Heart left ventricle (tissue), 16 donors: ENCODE data around the gene CHAC2. TPM values are rescaled to one million over a fixed set of nuclear protein-coding genes. Genes with fewer than 3 reads are reported as not detected.

ENCODE experiments used
- ATAC-seq, 4 donors: fragments of 200-7000 bp; cut with Tn5 transposase; one replicate each; pipeline ENCODE4 v1.9.1; 2020 to 2022; ENCODE audit warnings: moderate library complexity in 4 of 4, mild to moderate bottlenecking in 3 of 4, moderate number of reproducible peaks in 1 of 4
- DNase-seq, 5 donors: peaks; one replicate each; pipeline ENCODE4 v3.0.0-alpha.2; 2020
- H3K27ac ChIP-seq, 12 donors: fragments of 200-600 bp; sonication (generic) in 4 of 12; one replicate each; pipeline versions ENCODE4 v1.5.0 to v1.8.0; 2016 to 2022; ENCODE audit warnings: mild to moderate bottlenecking in 2 of 12
- H3K27me3 ChIP-seq, 9 donors: fragments of 200-600 bp; sonication (generic) in 2 of 9; one replicate each; pipeline versions ENCODE4 v1.5.1 to v1.8.0; 2016 to 2022; ENCODE audit warnings: mild to moderate bottlenecking in 3 of 9
- H3K36me3 ChIP-seq, 9 donors: fragments of 200-600 bp; sonication (generic) in 2 of 9; one replicate each; pipeline versions ENCODE4 v1.5.0 to v1.8.0; 2018 to 2022; ENCODE audit warnings: mild to moderate bottlenecking in 2 of 9
- H3K4me1 ChIP-seq, 12 donors: fragments of 200-600 bp; sonication (generic) in 4 of 12; one replicate each; pipeline versions ENCODE4 v1.5.0 to v1.8.0; 2016 to 2022; ENCODE audit warnings: mild to moderate bottlenecking in 3 of 12
- H3K4me3 ChIP-seq, 12 donors: fragments of 200-600 bp; sonication (generic) in 4 of 12; one replicate each; pipeline versions ENCODE4 v1.5.0 to v1.8.0; 2017 to 2022; ENCODE audit warnings: mild to moderate bottlenecking in 9 of 12, moderate library complexity in 4 of 12
- H3K9me3 ChIP-seq, 12 donors: fragments of 200-600 bp; sonication (generic) in 4 of 12; one replicate each; pipeline versions ENCODE4 v1.5.0 to v1.8.0; 2016 to 2022; ENCODE audit warnings: mild to moderate bottlenecking in 1 of 12
- POLR2A ChIP-seq, 2 donors: fragments of 450-650 bp; IDR thresholded peaks; one replicate each; pipeline ENCODE4 v1.6.1; 2017; ENCODE audit warnings: antibody characterized with exemption in 2 of 2, mild to moderate bottlenecking in 2 of 2, moderate library complexity in 2 of 2
- WGBS, 4 donors: extraction: QIAGEN DNeasy Blood & Tissue Kit in 2 of 4; methylation state at CpG; one replicate each; pipeline versions ENCODE4 v1.1.5 to v1.1.7; 2013 to 2018; 5-methylcytosine and 5-hydroxymethylcytosine counted together
- intact Hi-C, 10 donors: fragments of 100-400 bp; cut with DNase I; formaldehyde crosslinking; loops; one replicate each; pipeline versions ENCODE4 v1.11.1 to v1.14.2; 2022
- polyA plus RNA-seq, 2 donors: library from polyadenylated mRNA; stranded (reverse); fragments of 200-250 nt; gene quantifications; one replicate each; pipeline ENCODE4 v1.2.3, GENCODE V29; 2013
- total RNA-seq, 9 donors: library from RNA; depleted of rRNA in 2 of 9; stranded (reverse); fragments of >200 nt in 2 of 9; fragmentation: NEBNext Ultra II Directional in 3 of 9; extraction: Animal tissue kit (Norgen Biotek cat#: 25700) in 3 of 9; gene quantifications; one replicate each; pipeline versions ENCODE4 v1.1.0 to v1.2.4, GENCODE V29; 2016 to 2023
- TF ChIP-seq, protein P1 (sequence below), 12 donors: fragments of 200-600 bp; sonication (generic) in 4 of 12; IDR thresholded peaks; one replicate each; pipeline versions ENCODE4 v1.5.0 to v1.8.0; 2018 to 2022; ENCODE audit warnings: antibody characterized with exemption in 12 of 12, mild to moderate bottlenecking in 5 of 12
- donor health status: ischemic (EF 13 %, LVEDD 7.1; RV severe dilation, severe dysfunction).
- donor health status: healthy with polysubstance abuse.
- donor health status: DM: no; HTN: yes; CAD: no.
- donor health status: DM: no; HTN: no; CAD: no.
- donor health status: ischemic (EF 25% LVEDD 6.9; RV normal size, moderate dysfunction).
- donor health status: ischemic (EF 25% LVEDD 5.7; RV mildly dilated, moderate dysfunction).
- donor health status: healthy.
- donor health status: DM: yes; HTN: yes; CAD: no.
- donor health status: ischemic (EF 35%, LVEDD 5.7; RV mildly dilated, moderate dysfunction).
- donor health status: nonischemic (EF 11% LVEDD 7.7; RV severe dilation, severe dysfunction).
- donor health status: DM: yes; HTN: yes; CAD: no.
- donor health status: PGD.
- donor health status: ischemic (EF 29% LVEDD 5.4; RV normal size, mild dysfunction).
- donor health status: nonischemic (EF 23%, LVEDD 6.1; RV moderate dilation, normal function).

CHAC2 gene
- total and polyA plus RNA-seq, 11 donors: 1.4 to 10.1 (median 3.2) TPM

DNA sequence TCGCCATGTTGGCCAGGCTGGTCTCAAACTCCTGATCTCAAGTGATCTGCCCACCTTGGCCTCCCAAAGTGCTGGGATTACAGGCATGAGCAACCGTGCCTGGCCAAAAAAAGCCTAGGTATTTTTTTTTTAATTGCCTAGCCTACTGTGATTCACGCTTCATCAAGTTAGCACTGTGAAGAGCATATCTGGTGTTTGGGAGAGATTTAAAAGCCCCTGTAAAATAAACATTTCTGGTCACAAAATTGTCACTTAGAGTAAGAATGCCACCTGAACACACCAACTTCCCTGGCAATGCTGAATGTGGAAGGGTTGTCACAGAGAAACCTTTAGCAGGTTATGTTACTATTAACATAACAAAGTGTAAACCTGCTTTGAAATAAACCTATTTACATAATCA is 39.7 kb upstream of the CHAC2 start:
- Histone ChIP-seq H3K27ac (no peak overlapping the region), H3K4me1 (no peaks in the 10 kb centered on the region), H3K36me3 (peaks cover 0 to 30% (median 25%) of the 10 kb centered on the region in 9 donors), H3K27me3 (no peaks in the 10 kb centered on the region), H3K4me3 (no peak overlapping the region), H3K9me3 (peaks cover 0 to 5% (median 0%) of the 10 kb centered on the region in 12 donors)
- no peak for ATAC-seq
- 88 to 93% (median 91%) methylated on average over 3 of the region's 3 CpGs for WGBS, 4 donors
- no peak for DNase-seq
- TF ChIP-seq, protein P1, sequence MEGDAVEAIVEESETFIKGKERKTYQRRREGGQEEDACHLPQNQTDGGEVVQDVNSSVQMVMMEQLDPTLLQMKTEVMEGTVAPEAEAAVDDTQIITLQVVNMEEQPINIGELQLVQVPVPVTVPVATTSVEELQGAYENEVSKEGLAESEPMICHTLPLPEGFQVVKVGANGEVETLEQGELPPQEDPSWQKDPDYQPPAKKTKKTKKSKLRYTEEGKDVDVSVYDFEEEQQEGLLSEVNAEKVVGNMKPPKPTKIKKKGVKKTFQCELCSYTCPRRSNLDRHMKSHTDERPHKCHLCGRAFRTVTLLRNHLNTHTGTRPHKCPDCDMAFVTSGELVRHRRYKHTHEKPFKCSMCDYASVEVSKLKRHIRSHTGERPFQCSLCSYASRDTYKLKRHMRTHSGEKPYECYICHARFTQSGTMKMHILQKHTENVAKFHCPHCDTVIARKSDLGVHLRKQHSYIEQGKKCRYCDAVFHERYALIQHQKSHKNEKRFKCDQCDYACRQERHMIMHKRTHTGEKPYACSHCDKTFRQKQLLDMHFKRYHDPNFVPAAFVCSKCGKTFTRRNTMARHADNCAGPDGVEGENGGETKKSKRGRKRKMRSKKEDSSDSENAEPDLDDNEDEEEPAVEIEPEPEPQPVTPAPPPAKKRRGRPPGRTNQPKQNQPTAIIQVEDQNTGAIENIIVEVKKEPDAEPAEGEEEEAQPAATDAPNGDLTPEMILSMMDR (IDR thresholded peaks at IDR 0.05): no peak
- no peak for TF ChIP-seq POLR2A (IDR thresholded peaks at IDR 0.05)
- intact Hi-C loops: loop anchor here in 1 of 10 donors (10.0 kb wide), 1 partner anchor 303 kb away; no protein-coding TSS in a partner anchor

DNA sequence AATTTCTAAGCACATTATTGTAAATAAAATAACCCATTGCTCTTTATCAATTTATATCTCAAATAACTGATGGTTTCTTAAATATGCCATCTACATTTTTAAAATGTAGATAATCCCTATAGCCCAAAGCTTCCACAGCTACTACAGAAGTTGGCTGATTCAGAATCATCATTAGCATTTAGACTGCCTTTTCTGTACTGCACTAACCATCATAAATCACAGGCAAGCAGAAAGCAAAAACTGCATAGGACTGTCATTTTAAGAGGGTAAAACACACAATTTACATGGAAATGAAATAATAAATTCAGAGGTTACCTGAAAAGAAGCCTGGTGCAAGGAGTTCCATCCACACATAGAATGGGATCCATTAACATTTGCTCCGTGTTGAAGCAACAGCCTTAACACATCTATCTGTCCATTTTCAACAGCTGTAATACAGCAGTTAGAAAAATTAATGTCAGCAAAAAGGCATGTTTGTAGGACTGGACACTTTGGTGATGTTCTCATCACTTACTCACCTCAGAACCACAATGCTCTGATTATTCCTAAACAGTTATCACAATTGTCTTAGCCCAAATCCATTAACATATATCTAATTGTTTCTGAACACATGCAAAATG is 38.4 kb upstream of the CHAC2 start:
- ATAC-seq: no peak
- WGBS, 4 donors: 76 to 91% (median 81%) methylated on average over 1 of the region's 1 CpG
- intact Hi-C loops: loop anchor here in 1 of 10 donors (10.0 kb wide), 1 partner anchor 304 kb away; no protein-coding TSS in a partner anchor

DNA sequence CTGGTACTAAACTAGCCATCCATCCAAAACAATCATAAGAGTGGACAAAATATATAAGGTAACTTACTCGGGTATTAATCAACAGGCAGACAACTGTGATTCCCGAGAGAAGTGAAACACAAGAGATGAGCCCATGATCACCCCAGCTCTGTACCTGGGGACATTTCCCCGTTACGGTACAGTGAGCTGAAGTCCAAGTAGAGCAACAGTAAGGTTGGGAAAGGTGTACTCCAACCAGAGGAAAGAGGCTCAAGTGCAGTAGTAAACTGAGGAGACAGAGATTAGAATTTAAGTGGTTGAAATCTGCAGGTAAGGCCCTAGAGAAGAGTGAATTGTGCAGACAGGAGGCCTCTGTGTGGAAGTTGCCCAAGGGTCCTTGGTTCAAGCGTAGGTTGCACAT is 30.5 kb upstream of the CHAC2 start:
- peaks cover 0 to 4% (median 0%) of the 10 kb centered on the region in 12 donors for H3K4me1 ChIP-seq
- no peaks in the 10 kb centered on the region for H3K27me3 ChIP-seq
- DNase-seq: no peak
- H3K9me3 ChIP-seq: no peaks in the 10 kb centered on the region
- WGBS, 4 donors: 94 to 97% (median 96%) methylated on average over 5 of the region's 5 CpGs
- no peak for ATAC-seq
- no peak overlapping the region for H3K27ac ChIP-seq
- intact Hi-C loops: no loop called here
- peaks cover 0 to 11% (median 0%) of the 10 kb centered on the region in 9 donors for H3K36me3 ChIP-seq
- H3K4me3 ChIP-seq: no peak overlapping the region
- no peak for TF ChIP-seq POLR2A (IDR thresholded peaks at IDR 0.05)
- TF ChIP-seq, protein P1 (IDR thresholded peaks at IDR 0.05): no peak

More for the DNA sequence above, 38.4 kb upstream of the CHAC2 start:
- Histone ChIP-seq H3K4me1 (no peaks in the 10 kb centered on the region), H3K36me3 (peaks cover 0 to 37% (median 28%) of the 10 kb centered on the region in 9 donors), H3K27ac (no peak overlapping the region), H3K4me3 (no peak overlapping the region), H3K27me3 (no peaks in the 10 kb centered on the region), H3K9me3 (peaks cover 0 to 5% (median 0%) of the 10 kb centered on the region in 12 donors)
- TF ChIP-seq, protein P1 (IDR thresholded peaks at IDR 0.05): no peak
- no peak for TF ChIP-seq POLR2A (IDR thresholded peaks at IDR 0.05)
- DNase-seq: no peak

DNA sequence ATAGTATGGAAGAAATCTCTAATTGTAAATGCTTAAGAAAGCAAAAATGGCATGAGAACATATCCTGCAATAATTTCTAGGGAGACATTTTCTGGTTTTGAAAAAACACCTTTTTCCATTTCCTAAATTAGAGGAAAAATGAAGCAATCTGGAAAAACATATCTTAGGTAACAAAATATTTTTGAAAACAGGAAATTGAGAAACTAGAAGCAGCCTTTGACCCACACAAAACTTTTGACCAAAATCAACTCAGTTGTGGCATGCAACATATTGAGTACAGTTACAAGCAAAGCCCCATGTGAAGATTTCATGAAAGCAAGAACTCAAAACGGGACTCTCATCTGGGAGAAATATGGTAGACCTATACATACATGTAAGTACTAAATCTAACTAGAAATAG is 28.6 kb upstream of the CHAC2 start:
- TF ChIP-seq, protein P1 (IDR thresholded peaks at IDR 0.05): no peak
- no peak for TF ChIP-seq POLR2A (IDR thresholded peaks at IDR 0.05)
- 80 to 89% (median 85%) methylated on average over 1 of the region's 1 CpG for WGBS, 4 donors
- no peak for ATAC-seq
- no peaks in the 10 kb centered on the region for H3K9me3 ChIP-seq
- no peak overlapping the region for H3K4me3 ChIP-seq
- H3K27me3 ChIP-seq: no peaks in the 10 kb centered on the region
- H3K36me3 ChIP-seq: peaks cover 0 to 2% (median 0%) of the 10 kb centered on the region in 9 donors
- no peak overlapping the region for H3K27ac ChIP-seq
- DNase-seq: no peak
- intact Hi-C loops: no loop called here
- peaks cover 0 to 12% (median 0%) of the 10 kb centered on the region in 12 donors for H3K4me1 ChIP-seq
